IMR-90 (cell line): ENCODE measurements around the gene PHACTR2. TPM values are rescaled to one million over a fixed set of nuclear protein-coding genes. Genes with fewer than 3 reads are reported as not detected.
A peak's percentile ranks its signal among the peaks of the same experiment; 100 is the strongest.
"Not testable (repeated sequence)": the region's sequence is repeated elsewhere in the genome, so short reads cannot be mapped to it uniquely, and the experiment has no call there.

Experiments
- ATAC-seq: fragments of 200-7000 bp; cut with Tn5 transposase; 2 replicates; pipeline ENCODE4 v1.9.1; 2020; ENCODE audit warnings: low read depth, mild to moderate bottlenecking, moderate library complexity
- BruUV-seq: library from RNA; stranded (reverse); fragments of 400-500 nt; replicated peaks from 2 replicates; lab custom pipeline; 2021; lab: Mats Ljungman, UMichigan
- CTCF ChIA-PET: fragments of 300-600 bp; formaldehyde crosslinking; extraction: SDS; loops from one replicate; lab custom pipeline; 2021; ENCODE audit warnings: antibody characterized with exemption; lab: Yijun Ruan, JAX
- POLR2A ChIA-PET: fragments of 300-600 bp; sonication (Branson Sonifier 250); formaldehyde crosslinking; loops from one replicate; lab custom pipeline; 2022; ENCODE audit warnings: antibody characterized with exemption; ENCODE audit not compliant: unreplicated experiment; lab: Charles Lee
- DNase-seq: peaks from one replicate; pipeline ENCODE4 v3.0.0; 2013
- H2AFZ ChIP-seq: replicated peaks from 2 replicates; pipeline ENCODE3; 2013; ENCODE audit warnings: low read length, mild to moderate bottlenecking; ENCODE audit not compliant: poor library complexity
- H2AK5ac ChIP-seq: 2 replicates; pipeline ENCODE4 v1.6.1; 2013; ENCODE audit warnings: low read depth, low read length, inconsistent platforms
- H2AK9ac ChIP-seq: replicated peaks from 2 replicates; pipeline ENCODE3; 2013; ENCODE audit warnings: mild to moderate bottlenecking, low read depth, low read length, moderate library complexity; ENCODE audit not compliant: poor library complexity
- H2BK120ac ChIP-seq: 2 replicates; pipeline ENCODE4 v1.6.1; 2013; ENCODE audit warnings: low read depth, low read length, inconsistent platforms
- H2BK15ac ChIP-seq: 3 replicates; pipeline ENCODE4 v1.6.1; 2013; ENCODE audit warnings: low read depth, low read length, inconsistent platforms
- H2BK20ac ChIP-seq: 2 replicates; pipeline ENCODE4 v1.6.1; 2013; ENCODE audit warnings: low read depth, mild to moderate bottlenecking, inconsistent platforms, low read length, moderate library complexity
- H2BK5ac ChIP-seq: 2 replicates; pipeline ENCODE4 v1.6.1; 2013; ENCODE audit warnings: mild to moderate bottlenecking, low read depth, low read length, inconsistent platforms; ENCODE audit not compliant: poor library complexity, severe bottlenecking
- H3K14ac ChIP-seq: replicated peaks from 2 replicates; pipeline ENCODE4 v1.6.1; 2013; ENCODE audit warnings: low read depth, low read length, inconsistent platforms
- H3K18ac ChIP-seq: 2 replicates; pipeline ENCODE4 v1.6.1; 2013; ENCODE audit warnings: low read depth, low read length, control low read depth
- H3K23ac ChIP-seq: 2 replicates; pipeline ENCODE4 v1.6.1; 2013; ENCODE audit warnings: low read depth, low read length, inconsistent platforms
- H3K27ac ChIP-seq: 2 replicates; pipeline ENCODE4 v1.5.1; 2013; ENCODE audit warnings: mild to moderate bottlenecking, control low read depth, low read length; ENCODE audit not compliant: insufficient read depth
- H3K27me3 ChIP-seq: 2 replicates; pipeline ENCODE4 v1.6.1; 2013; ENCODE audit warnings: low read length; ENCODE audit not compliant: control insufficient read depth, insufficient read depth
- H3K36me3 ChIP-seq: 2 replicates; pipeline ENCODE4 v1.6.1; 2013; ENCODE audit warnings: low read length, mixed read lengths; ENCODE audit not compliant: control insufficient read depth, insufficient read depth
- H3K4ac ChIP-seq: 2 replicates; pipeline ENCODE4 v1.6.1; 2013; ENCODE audit warnings: low read depth, low read length, inconsistent platforms
- H3K4me1 ChIP-seq: 2 replicates; pipeline ENCODE4 v1.6.1; 2013; ENCODE audit warnings: low read length, mixed read lengths; ENCODE audit not compliant: control insufficient read depth, insufficient read depth
- H3K4me2 ChIP-seq: 2 replicates; pipeline ENCODE4 v1.6.1; 2013; ENCODE audit warnings: low read depth, mild to moderate bottlenecking, control low read depth, low read length, moderate library complexity
- H3K4me3 ChIP-seq: 2 replicates; pipeline ENCODE4 v1.5.1; 2013; ENCODE audit warnings: low read depth, mild to moderate bottlenecking, control low read depth, low read length, moderate library complexity; ENCODE audit not compliant: insufficient read depth
- H3K56ac ChIP-seq: 2 replicates; pipeline ENCODE4 v1.6.1; 2013; ENCODE audit warnings: low read length, inconsistent platforms; ENCODE audit not compliant: insufficient read depth; ENCODE audit errors: extremely low read depth
- H3K79me1 ChIP-seq, 2 experiments: 2 replicates each; pipeline ENCODE4 v1.6.1; 2013; ENCODE audit warnings: low read length in 2 of 2, inconsistent platforms in 1 of 2, low read depth in 1 of 2
- H3K9ac ChIP-seq: 2 replicates; pipeline ENCODE4 v1.6.1; 2013; ENCODE audit warnings: low read depth, low read length, control low read depth
- H3K9me1 ChIP-seq: 2 replicates; pipeline ENCODE4 v1.6.1; 2013; ENCODE audit warnings: low read length, inconsistent platforms; ENCODE audit not compliant: insufficient read depth
- H3K9me3 ChIP-seq: 2 replicates; pipeline ENCODE4 v1.6.1; 2013; ENCODE audit warnings: low read length; ENCODE audit not compliant: control insufficient read depth, insufficient read depth
- H4K20me1 ChIP-seq: 2 replicates; pipeline ENCODE4 v1.6.1; 2013; ENCODE audit warnings: low read length, inconsistent platforms; ENCODE audit not compliant: insufficient read depth
- H4K5ac ChIP-seq: 2 replicates; pipeline ENCODE4 v1.6.1; 2013; ENCODE audit warnings: mild to moderate bottlenecking, low read depth, low read length, control low read depth
- H4K8ac ChIP-seq, 2 experiments: 2 replicates each; pipeline ENCODE4 v1.6.1; 2013; ENCODE audit warnings: low read depth in 2 of 2, low read length in 2 of 2, control low read depth in 1 of 2, inconsistent platforms in 1 of 2
- H4K91ac ChIP-seq: 2 replicates; pipeline ENCODE4 v1.6.1; 2013; ENCODE audit warnings: low read depth, low read length, inconsistent platforms; ENCODE audit not compliant: insufficient read depth
- WGBS, 2 experiments: methylation state at CpG; one replicate each; pipeline versions ENCODE4 v1.1.5 to v1.1.7; 2013; ENCODE audit warnings: missing lambda C conversion rate in 2 of 2; ENCODE audit not compliant: insufficient read length in 1 of 2; ENCODE audit errors: extremely low coverage in 2 of 2; 5-methylcytosine and 5-hydroxymethylcytosine counted together
- dilution Hi-C: fragments of 300-500 bp; cut with HindIII; formaldehyde crosslinking; loops from one replicate; pipeline ENCODE4 v1.14.3; 2018; ENCODE audit warnings: low sequenced_read_pairs; ENCODE audit not compliant: unreplicated experiment
- in situ Hi-C: fragments of 300-500 bp; cut with MboI; formaldehyde crosslinking; loops from 3 replicates; pipeline ENCODE4 v1.14.3; 2019; ENCODE audit warnings: low sequenced_read_pairs, inconsistent platforms, mixed read lengths
- intact Hi-C: fragments of 100-400 bp; cut with micrococcal nuclease; formaldehyde crosslinking; loops from 2 replicates; pipeline ENCODE4 v1.10.0; 2022
- polyA plus RNA-seq, 3 experiments: library from polyadenylated mRNA; depleted of rRNA; stranded (reverse); fragments of >200 nt; gene quantifications; 2 replicates each; pipeline ENCODE4 v1.2.3, GENCODE V29; 2012; ENCODE audit warnings: low replicate concordance in 1 of 3
- total RNA-seq: library from RNA; depleted of rRNA; stranded (reverse); fragments of >200 nt; gene quantifications from 2 replicates; pipeline ENCODE4 v1.2.3, GENCODE V29; 2012

Gene PHACTR2
- total and polyA plus RNA-seq, 2 of the 4 experiments (the other 2 are of a cell fraction) = 14.5 to 74.2 TPM

GRCh38 chr6:143738072-143738690 is 60.4 kb downstream of the PHACTR2 start:
- H3K4ac ChIP-seq, H3K23ac ChIP-seq, H2BK5ac ChIP-seq, H4K91ac ChIP-seq, H3K27ac ChIP-seq, H2AK5ac ChIP-seq, H3K9ac ChIP-seq, H3K9me1 ChIP-seq, H3K18ac ChIP-seq, in situ Hi-C loops, H4K20me1 ChIP-seq, intact Hi-C loops, CTCF ChIA-PET, H3K27me3 ChIP-seq, H3K9me3 ChIP-seq, H4K8ac ChIP-seq, H3K36me3 ChIP-seq, H2AK9ac ChIP-seq, H2BK20ac ChIP-seq, H3K4me3 ChIP-seq, H3K4me2 ChIP-seq, H3K14ac ChIP-seq, H2BK120ac ChIP-seq, BruUV-seq, H2BK15ac ChIP-seq, H3K56ac ChIP-seq, H3K4me1 ChIP-seq, H2AFZ ChIP-seq, dilution Hi-C loops, H4K5ac ChIP-seq: not testable (repeated sequence)
- POLR2A ChIA-PET = interaction anchor here (0.7 kb wide), 1 partner anchor 46 kb away, joined by 4 read pairs; no protein-coding TSS in a partner anchor
- peaks cover 18 to 64% of the 10 kb centered on the region in 2 experiments for H3K79me1 ChIP-seq
- WGBS, 2 experiments = no CpG with 5 or more reads among the region's 12 CpGs
- ATAC-seq (peak; percentile 29; the same call in 1 of the 2 replicates), DNase-seq (peak; percentile 31)
